Upper lobe of right lung (tissue), 1 donor: Measurements from ENCODE around the gene HSPH1. TPM values are rescaled to one million over a fixed set of nuclear protein-coding genes. Genes with fewer than 3 reads are reported as not detected.

Source experiments
- ATAC-seq: fragments of 200-7000 bp; cut with Tn5 transposase; one replicate; pipeline ENCODE4 v1.9.1; 2020; ENCODE audit warnings: mild to moderate bottlenecking, moderate library complexity
- DNase-seq: peaks from one replicate; pipeline ENCODE4 v3.0.0-alpha.2; 2020
- H3K27ac ChIP-seq: fragments of 200-600 bp; one replicate; pipeline ENCODE4 v1.8.0; 2022
- H3K27me3 ChIP-seq: fragments of 200-600 bp; one replicate; pipeline ENCODE4 v1.8.0; 2022; ENCODE audit warnings: mild to moderate bottlenecking
- H3K36me3 ChIP-seq: fragments of 200-600 bp; one replicate; pipeline ENCODE4 v1.8.0; 2022
- H3K4me1 ChIP-seq: fragments of 200-600 bp; one replicate; pipeline ENCODE4 v1.8.0; 2022
- H3K4me3 ChIP-seq: fragments of 200-600 bp; one replicate; pipeline ENCODE4 v1.8.0; 2022; ENCODE audit warnings: mild to moderate bottlenecking
- H3K9me3 ChIP-seq: fragments of 200-600 bp; one replicate; pipeline ENCODE4 v1.8.0; 2022
- CTCF ChIP-seq: fragments of 200-600 bp; IDR thresholded peaks from one replicate; pipeline ENCODE4 v1.8.0; 2022; ENCODE audit warnings: antibody characterized with exemption
- intact Hi-C: fragments of 100-400 bp; cut with DNase I; formaldehyde crosslinking; loops from one replicate; pipeline ENCODE4 v1.11.0; 2022
- total RNA-seq: library from RNA; stranded (reverse); fragmentation: NEBNext Ultra II Directional; extraction: Animal tissue kit (Norgen Biotek cat#: 25700); gene quantifications from one replicate; pipeline ENCODE4 v1.2.1, GENCODE V29; 2021
- donor health status: DM: no; HTN: yes; CAD: no; lungs with severe emphysema.

Gene HSPH1
- total RNA-seq, 1 donor from 2014 or later = 79.8 TPM

GRCh38 chr13:31107109-31107508, 54.6 kb downstream of the HSPH1 start:
- intact Hi-C loops = no loop called here
- no peak for TF ChIP-seq CTCF
- H3K9me3 ChIP-seq = no peaks in the 10 kb centered on the region
- H3K4me1 ChIP-seq = no peaks in the 10 kb centered on the region
- H3K36me3 ChIP-seq = no peaks in the 10 kb centered on the region
- H3K27me3 ChIP-seq = no peaks in the 10 kb centered on the region
- DNase-seq (no peak), ATAC-seq (no peak)
- no peak overlapping the region for H3K4me3 ChIP-seq
- H3K27ac ChIP-seq = no peak overlapping the region

GRCh38 chr13:31105856-31106255, 55.8 kb downstream of the HSPH1 start:
- intact Hi-C loops = no loop called here
- Histone ChIP-seq H3K36me3 (no peaks in the 10 kb centered on the region), H3K27me3 (no peaks in the 10 kb centered on the region), H3K4me1 (no peaks in the 10 kb centered on the region), H3K4me3 (no peak overlapping the region), H3K9me3 (no peaks in the 10 kb centered on the region), H3K27ac (no peak overlapping the region)
- no peak for DNase-seq
- TF ChIP-seq CTCF = no peak
- ATAC-seq = no peak

- no peak for TF ChIP-seq CTCF
- H3K4me3 ChIP-seq = no peak overlapping the region
- intact Hi-C loops = no loop called here
- ATAC-seq = peak; percentile 62
- no peaks in the 10 kb centered on the region for H3K36me3 ChIP-seq
- H3K27me3 ChIP-seq = no peaks in the 10 kb centered on the region
- H3K27ac ChIP-seq = no peak overlapping the region
- H3K4me1 ChIP-seq = no peaks in the 10 kb centered on the region
- DNase-seq = no peak
- H3K9me3 ChIP-seq = no peaks in the 10 kb centered on the region
These were observed 56.5 kb downstream of the HSPH1 start for GRCh38 chr13:31105020-31105795.

GRCh38 chr13:31102905-31103304, 58.8 kb downstream of the HSPH1 start:
- Histone ChIP-seq H3K4me3 (no peak overlapping the region), H3K4me1 (no peaks in the 10 kb centered on the region), H3K36me3 (no peaks in the 10 kb centered on the region), H3K27ac (no peak overlapping the region), H3K9me3 (no peaks in the 10 kb centered on the region), H3K27me3 (peaks cover 3% of the 10 kb centered on the region)
- no peak for ATAC-seq
- intact Hi-C loops = no loop called here
- no peak for DNase-seq
- TF ChIP-seq CTCF = no peak

GRCh38 chr13:31101472-31102170, 60.1 kb downstream of the HSPH1 start:
- Histone ChIP-seq H3K36me3 (no peaks in the 10 kb centered on the region), H3K4me1 (no peaks in the 10 kb centered on the region), H3K27ac (no peak overlapping the region), H3K27me3 (peaks cover 5% of the 10 kb centered on the region), H3K4me3 (no peak overlapping the region), H3K9me3 (no peaks in the 10 kb centered on the region)
- intact Hi-C loops = no loop called here
- ATAC-seq (no peak), DNase-seq (no peak)
- TF ChIP-seq CTCF = no peak
